ENCODE measurements around the gene TCF12.

DNA sequence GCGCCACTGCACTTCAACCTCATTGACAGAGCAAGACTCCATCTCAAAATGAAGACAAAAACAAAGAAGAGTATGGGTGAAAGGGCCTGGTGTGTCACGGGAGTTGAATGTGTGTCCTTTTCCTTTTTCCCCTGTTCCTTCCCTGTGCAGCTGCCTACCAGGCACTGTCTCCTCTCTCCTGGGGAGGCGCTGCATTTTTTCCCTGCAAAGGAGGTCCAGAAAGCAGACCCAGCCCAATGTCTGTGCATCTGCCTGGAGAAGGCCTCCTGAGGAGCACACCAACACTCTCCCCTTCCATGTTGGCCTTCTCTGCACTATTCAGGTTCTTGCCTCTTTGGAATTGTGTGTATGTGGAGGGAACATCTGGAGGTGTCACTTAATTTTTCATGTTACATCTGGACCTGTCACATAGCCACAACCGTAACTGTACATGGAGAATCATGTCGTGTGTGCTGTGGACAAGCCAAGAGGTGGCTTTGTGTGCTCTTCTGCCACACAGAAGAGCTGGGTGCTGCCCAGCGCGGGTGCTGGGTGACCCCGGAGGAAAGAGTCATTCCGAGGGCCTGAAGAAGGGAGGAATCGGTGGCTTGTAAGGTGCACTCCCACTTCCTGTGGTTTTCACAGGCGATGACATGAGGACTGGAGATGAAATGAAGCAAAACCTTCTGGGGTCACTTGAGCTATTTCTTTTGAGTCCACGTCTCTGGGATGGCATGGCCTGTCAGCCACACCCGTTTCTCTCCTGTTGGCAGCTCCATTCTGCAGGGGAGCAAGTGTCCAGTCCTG, 411.3 kb downstream of the TCF12 start:
- TF ChIP-seq EZH2 (IDR thresholded peaks at IDR 0.05; ENCODE audit: borderline replicate concordance, low read length) (no peak), CTCF (IDR thresholded peaks at IDR 0.05; ENCODE audit: low read length) (no peak)
